Mucosa of descending colon (tissue), 3 donors: ENCODE results near the gene CTSD. TPM values are rescaled to one million over a fixed set of nuclear protein-coding genes. Genes with fewer than 3 reads are reported as not detected.

ENCODE experiments used
- ATAC-seq: fragments of 200-7000 bp; cut with Tn5 transposase; one replicate; pipeline ENCODE4 v1.9.1; 2020; ENCODE audit warnings: mild to moderate bottlenecking, moderate library complexity
- DNase-seq, 3 donors: peaks; one replicate each; pipeline ENCODE4 v3.0.0-alpha.2; 2020
- H3K36me3 ChIP-seq: fragments of 200-600 bp; one replicate; pipeline ENCODE4 v1.8.0; 2021; ENCODE audit warnings: low read depth, mild to moderate bottlenecking
- H3K4me1 ChIP-seq: fragments of 200-600 bp; one replicate; pipeline ENCODE4 v1.8.0; 2021; ENCODE audit warnings: low read depth, mild to moderate bottlenecking
- H3K4me3 ChIP-seq: fragments of 200-600 bp; one replicate; pipeline ENCODE4 v1.8.0; 2021; ENCODE audit warnings: mild to moderate bottlenecking
- H3K9me3 ChIP-seq: fragments of 200-600 bp; one replicate; pipeline ENCODE4 v1.8.0; 2021; ENCODE audit warnings: mild to moderate bottlenecking
- intact Hi-C, 2 donors: fragments of 100-400 bp; cut with DNase I in 1 of 2; cut with micrococcal nuclease in 1 of 2; formaldehyde crosslinking; loops; one replicate each; pipeline versions ENCODE4 v1.11.0 to v1.11.1; 2022; cut with DNase I, micrococcal nuclease
- total RNA-seq, 3 donors: library from RNA; stranded (reverse); fragmentation: NEBNext Ultra II Directional in 2 of 3; extraction: Animal tissue kit (Norgen Biotek cat#: 25700) in 2 of 3; gene quantifications; one replicate each; pipeline versions ENCODE4 v1.2.1 to v1.2.4, GENCODE V29; 2021 to 2023
- TF ChIP-seq, protein P1 (sequence below): fragments of 200-600 bp; IDR thresholded peaks from one replicate; pipeline ENCODE4 v1.8.0; 2022; ENCODE audit warnings: antibody characterized with exemption, mild to moderate bottlenecking
- donor health status: DM: no; HTN: no; CAD: no; lungs with moderate emphysema.
- donor health status: DM: no; HTN: no; CAD: no.
- donor health status: DM: no; HTN: yes; CAD: no.

CTSD gene
- total RNA-seq, 3 donors from 2014 or later = 631 to 1,107 (median 1,007) TPM

DNA sequence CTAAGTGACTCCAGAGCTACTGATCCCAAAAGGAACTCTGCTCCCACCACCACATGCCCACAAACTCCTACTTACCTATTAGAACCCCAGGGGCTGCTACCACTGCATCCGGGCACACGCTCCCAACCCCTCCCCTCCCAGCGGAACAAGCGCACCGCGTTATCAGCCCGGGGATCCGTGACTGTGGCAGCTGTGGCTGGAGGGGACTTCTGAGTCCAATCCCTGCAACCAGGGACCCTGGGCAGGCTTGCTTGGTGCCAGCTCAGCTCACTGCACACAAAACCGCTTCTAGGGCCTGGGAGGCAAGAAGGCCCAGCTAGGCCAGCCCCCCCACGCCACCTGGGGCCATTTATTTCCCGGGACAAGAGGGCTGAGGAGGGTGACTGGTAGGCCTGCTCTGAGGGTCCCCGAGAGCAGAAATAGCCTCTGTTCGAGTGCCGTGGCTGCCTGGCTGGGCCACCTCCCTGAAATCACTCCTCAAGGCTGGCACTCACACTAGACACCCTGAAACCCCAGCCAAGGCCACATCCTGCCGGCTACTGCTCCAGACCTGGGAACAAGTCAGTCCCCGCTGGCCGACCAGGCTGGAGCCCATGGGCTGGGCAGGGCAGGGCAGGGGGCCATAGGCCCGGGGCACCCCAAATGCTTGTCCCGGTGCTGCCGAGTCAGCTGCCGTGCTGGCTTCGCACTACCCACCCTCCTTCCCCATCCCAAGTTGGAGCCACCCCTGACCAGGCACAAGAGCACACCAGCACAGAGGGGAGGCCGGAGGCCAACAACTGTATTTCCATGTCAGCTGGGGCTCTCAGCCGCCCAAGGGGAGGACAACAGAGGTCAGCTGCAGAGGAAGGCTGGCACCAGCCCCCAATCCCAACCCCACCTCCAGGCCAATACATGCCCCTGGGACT is 11.5 kb downstream of the CTSD start:
- intact Hi-C loops = no loop called here
- Histone ChIP-seq H3K4me1 (peaks cover 6% of the 10 kb centered on the region), H3K36me3 (peaks cover 6% of the 10 kb centered on the region), H3K9me3 (no peaks in the 10 kb centered on the region), H3K4me3 (no peak overlapping the region)
- TF ChIP-seq, protein P1, sequence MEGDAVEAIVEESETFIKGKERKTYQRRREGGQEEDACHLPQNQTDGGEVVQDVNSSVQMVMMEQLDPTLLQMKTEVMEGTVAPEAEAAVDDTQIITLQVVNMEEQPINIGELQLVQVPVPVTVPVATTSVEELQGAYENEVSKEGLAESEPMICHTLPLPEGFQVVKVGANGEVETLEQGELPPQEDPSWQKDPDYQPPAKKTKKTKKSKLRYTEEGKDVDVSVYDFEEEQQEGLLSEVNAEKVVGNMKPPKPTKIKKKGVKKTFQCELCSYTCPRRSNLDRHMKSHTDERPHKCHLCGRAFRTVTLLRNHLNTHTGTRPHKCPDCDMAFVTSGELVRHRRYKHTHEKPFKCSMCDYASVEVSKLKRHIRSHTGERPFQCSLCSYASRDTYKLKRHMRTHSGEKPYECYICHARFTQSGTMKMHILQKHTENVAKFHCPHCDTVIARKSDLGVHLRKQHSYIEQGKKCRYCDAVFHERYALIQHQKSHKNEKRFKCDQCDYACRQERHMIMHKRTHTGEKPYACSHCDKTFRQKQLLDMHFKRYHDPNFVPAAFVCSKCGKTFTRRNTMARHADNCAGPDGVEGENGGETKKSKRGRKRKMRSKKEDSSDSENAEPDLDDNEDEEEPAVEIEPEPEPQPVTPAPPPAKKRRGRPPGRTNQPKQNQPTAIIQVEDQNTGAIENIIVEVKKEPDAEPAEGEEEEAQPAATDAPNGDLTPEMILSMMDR = no peak
- DNase-seq (peak in 1 of 3 donors; percentile 58), ATAC-seq (no peak)

DNA sequence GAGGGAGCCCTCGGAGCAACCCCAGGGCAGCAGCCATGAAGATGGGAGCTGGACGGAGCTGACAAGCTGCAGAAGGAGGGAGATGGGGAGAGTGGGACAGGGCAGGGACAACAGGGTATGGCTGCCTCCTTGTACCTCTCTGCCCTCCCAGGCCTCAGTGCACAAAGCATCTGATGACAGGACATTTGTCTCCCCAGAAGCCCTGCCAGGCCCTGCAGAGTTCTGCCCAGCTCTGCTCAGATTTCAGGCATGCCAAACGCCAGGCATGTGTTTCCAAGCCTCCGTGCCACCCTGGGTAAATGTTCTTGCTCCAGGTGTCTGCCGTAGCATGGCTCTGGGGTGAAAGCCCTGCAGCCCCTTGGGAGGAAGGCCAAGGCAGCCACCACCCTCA is 12.2 kb downstream of the CTSD start:
- no peaks in the 10 kb centered on the region for H3K9me3 ChIP-seq
- TF ChIP-seq, protein P1 = no peak
- no peaks in the 10 kb centered on the region for H3K36me3 ChIP-seq
- no peak for ATAC-seq
- no peak overlapping the region for H3K4me3 ChIP-seq
- intact Hi-C loops = no loop called here
- DNase-seq = no peak
- no peaks in the 10 kb centered on the region for H3K4me1 ChIP-seq

DNA sequence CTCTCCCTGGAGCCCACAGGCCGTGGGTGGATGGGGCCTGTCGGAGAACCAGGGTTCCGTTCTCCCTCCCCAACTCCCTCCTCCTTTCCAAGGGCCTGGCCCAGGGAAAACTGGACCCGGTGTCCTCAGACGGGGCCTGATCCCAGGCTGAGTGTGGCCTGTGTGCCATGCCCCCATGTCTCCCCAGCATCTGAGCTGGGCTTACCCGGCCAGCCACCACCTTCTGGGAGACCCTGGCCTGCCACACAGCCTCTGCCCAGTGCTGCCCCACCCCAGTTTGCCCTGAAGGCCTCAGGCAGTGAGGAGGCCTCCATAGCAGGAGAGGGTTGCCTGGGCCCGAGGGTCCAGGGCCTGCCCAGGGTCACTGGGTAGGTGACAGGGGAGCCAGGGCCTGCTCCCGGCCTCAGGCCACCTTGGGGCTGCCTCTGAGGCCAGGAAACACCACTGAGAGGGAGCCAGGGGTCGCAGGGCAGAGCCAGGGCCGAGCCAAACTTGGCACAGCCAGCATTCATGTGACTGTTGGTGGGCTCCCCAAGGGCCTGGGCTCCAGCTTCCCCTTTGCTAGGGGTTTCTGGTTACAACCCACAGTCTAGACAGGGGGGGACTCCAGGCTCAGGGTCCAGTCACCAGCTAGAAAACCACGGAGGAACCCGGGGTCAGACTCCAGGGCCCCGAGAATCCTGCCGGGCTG is 12.7 kb downstream of the CTSD start:
- Histone ChIP-seq H3K4me1 (no peaks in the 10 kb centered on the region), H3K4me3 (no peak overlapping the region), H3K36me3 (no peaks in the 10 kb centered on the region), H3K9me3 (no peaks in the 10 kb centered on the region)
- DNase-seq (no peak), ATAC-seq (peak; percentile 12)
- intact Hi-C loops = no loop called here
- TF ChIP-seq, protein P1 = no peak

DNA sequence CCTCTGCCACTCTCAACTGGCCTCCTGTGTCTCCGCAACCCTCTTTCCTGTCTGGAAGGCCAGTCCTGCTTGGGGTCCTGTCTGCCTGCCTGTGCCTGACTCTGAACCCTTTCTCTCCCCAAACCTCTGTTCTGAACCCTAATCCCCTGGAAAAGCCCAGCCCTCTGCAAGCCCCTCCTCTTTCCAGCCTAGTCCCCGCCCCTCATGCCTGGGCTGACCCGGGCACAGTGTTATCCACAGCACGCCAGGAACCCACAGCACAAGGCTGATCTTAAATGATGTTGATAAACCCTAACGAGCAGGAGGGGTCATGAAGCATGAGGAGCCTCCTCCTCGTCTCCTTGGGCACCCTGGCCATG is 13.3 kb downstream of the CTSD start, which contains the start of gene IFITM10:
Gene IFITM10, minus strand, starts transcription at position 115 of the 359 bp plus-strand sequence. CDS start 153 bp downstream, outside the sequence.
- intact Hi-C loops = no loop called here
- H3K9me3 ChIP-seq = no peaks in the 10 kb centered on the region
- DNase-seq = peak in 2 of 3 donors; percentile 57 to 62
- ATAC-seq = peak; percentile 38
- H3K4me1 ChIP-seq = no peaks in the 10 kb centered on the region
- H3K4me3 ChIP-seq = no peak within 1 kb of the TSS
- H3K36me3 ChIP-seq = no peaks in the 10 kb centered on the region
- TF ChIP-seq, protein P1 = no peak

DNA sequence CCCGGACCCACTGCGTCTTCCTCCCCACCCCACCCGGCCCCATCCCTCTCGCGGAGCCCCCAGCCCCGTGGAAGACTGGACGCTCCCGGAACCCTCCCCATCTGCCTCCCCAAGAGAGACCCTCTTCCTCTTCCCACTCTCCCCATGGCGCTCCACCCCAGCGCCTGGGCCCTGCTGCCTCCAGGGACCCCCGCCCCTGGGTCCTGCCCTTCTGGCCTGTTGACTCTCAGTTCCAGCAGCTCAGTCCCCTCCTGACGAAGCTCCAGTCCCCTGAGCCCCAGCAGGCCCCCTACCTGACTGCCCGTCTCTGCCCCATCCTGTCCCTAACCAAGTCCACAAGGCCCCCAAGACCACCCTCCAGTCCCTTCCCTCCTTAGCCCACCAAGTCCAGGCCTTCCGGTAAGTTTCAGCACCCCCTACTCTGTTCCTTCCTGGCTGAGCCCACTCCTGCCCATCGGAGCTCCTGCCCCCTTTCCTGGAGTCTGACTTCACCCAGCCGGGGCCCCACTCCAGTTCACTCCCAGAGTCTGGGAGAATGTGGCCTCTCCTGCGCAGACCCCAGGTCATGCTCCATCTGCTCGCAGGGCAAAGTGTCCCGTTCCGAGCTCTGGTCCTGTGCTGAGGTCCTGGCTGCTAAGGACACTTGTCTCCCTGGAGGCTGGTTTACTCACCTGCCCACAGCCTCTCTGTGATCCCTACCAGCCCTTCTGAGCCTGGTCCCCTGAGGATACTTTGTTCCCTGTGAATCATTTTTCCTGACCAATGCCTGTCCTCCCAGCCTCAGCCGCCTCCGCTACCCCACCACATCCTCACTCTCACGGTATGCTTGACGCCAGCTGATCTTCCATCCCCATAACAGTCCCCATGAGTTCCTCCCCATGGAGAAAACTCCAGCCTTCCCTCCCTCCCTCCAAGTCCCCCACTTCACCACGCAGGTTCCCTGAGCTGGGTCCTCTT is 14.1 kb downstream of the CTSD start:
- DNase-seq (no peak), ATAC-seq (peak; percentile 14)
- H3K4me3 ChIP-seq = no peak overlapping the region
- no peaks in the 10 kb centered on the region for H3K4me1 ChIP-seq
- TF ChIP-seq, protein P1 = no peak
- H3K9me3 ChIP-seq = no peaks in the 10 kb centered on the region
- H3K36me3 ChIP-seq = no peaks in the 10 kb centered on the region
- intact Hi-C loops = no loop called here
